Naive B cell (primary cell): ENCODE measurements around the gene ADAMTS17. TPM values are rescaled to one million over a fixed set of nuclear protein-coding genes. Genes with fewer than 3 reads are reported as not detected.
A peak's percentile ranks its signal among the peaks of the same experiment; 100 is the strongest.

Source experiments
- ATAC-seq, 2 donors: fragments of 150-1000 bp; cut with Tn5 transposase; 2 replicates each; pipeline ENCODE4 v1.10.0; 2021; ENCODE audit warnings: low read depth in 2 of 2, mild to moderate bottlenecking in 2 of 2, moderate library complexity in 2 of 2
- DNase-seq: peaks from one replicate; pipeline ENCODE4 v3.0.0; 2022
- H3K27ac Mint-ChIP-seq, 6 donors: one replicate each; pipeline ENCODE4 v1.8.0; 2020 to 2022; ENCODE audit warnings: mild to moderate bottlenecking in 6 of 6, mixed read lengths in 6 of 6, moderate library complexity in 5 of 6, inconsistent platforms in 2 of 6
- H3K27me3 Mint-ChIP-seq, 3 donors: one replicate each; pipeline ENCODE4 v1.8.0; 2021 to 2022; ENCODE audit warnings: mixed read lengths in 3 of 3, mild to moderate bottlenecking in 1 of 3
- H3K36me3 Mint-ChIP-seq, 2 donors: one replicate each; pipeline ENCODE4 v1.8.0; 2020 to 2022; ENCODE audit warnings: mixed read lengths in 2 of 2, inconsistent platforms in 1 of 2, mild to moderate bottlenecking in 1 of 2
- H3K4me1 Mint-ChIP-seq, 3 donors: one replicate each; pipeline ENCODE4 v1.8.0; 2020 to 2022; ENCODE audit warnings: mixed read lengths in 3 of 3, inconsistent platforms in 1 of 3, mild to moderate bottlenecking in 1 of 3, moderate library complexity in 1 of 3
- H3K4me3 Mint-ChIP-seq, 8 donors: one replicate each; pipeline ENCODE4 v1.8.0; 2020 to 2022; ENCODE audit warnings: mild to moderate bottlenecking in 8 of 8, mixed read lengths in 8 of 8, moderate library complexity in 8 of 8, inconsistent platforms in 2 of 8
- H3K9me3 Mint-ChIP-seq, 7 donors: one replicate each; pipeline ENCODE4 v1.8.0; 2020 to 2022; ENCODE audit warnings: mixed read lengths in 7 of 7, mild to moderate bottlenecking in 5 of 7, inconsistent platforms in 2 of 7, moderate library complexity in 1 of 7
- polyA plus RNA-seq, 6 donors: library from polyadenylated mRNA; unstranded; fragments of 300-500 nt; fragmentation: Illumina TruSeq; gene quantifications; one replicate each; pipeline ENCODE4 v1.2.3, GENCODE V29; 2021; ENCODE audit warnings: low read depth in 6 of 6

The ADAMTS17 gene
- polyA plus RNA-seq, 6 donors from 2014 or later = not detected

- Mint-ChIP-seq H3K4me3 (no peak overlapping the region), H3K36me3 (no peaks in the 10 kb centered on the region), H3K27me3 (peaks cover 0 to 5% (median 0%) of the 10 kb centered on the region in 3 donors), H3K4me1 (peaks cover 0 to 4% (median 0%) of the 10 kb centered on the region in 3 donors), H3K9me3 (no peaks in the 10 kb centered on the region), H3K27ac (no peak overlapping the region)
- no peak for DNase-seq
- no peak for ATAC-seq
Observed at GRCh38 chr15:100193277-100193860, 148.4 kb downstream of the ADAMTS17 start.

- peaks cover 0 to 7% (median 0%) of the 10 kb centered on the region in 3 donors for H3K4me1 Mint-ChIP-seq
- H3K36me3 Mint-ChIP-seq = no peaks in the 10 kb centered on the region
- no peak overlapping the region for H3K4me3 Mint-ChIP-seq
- H3K27ac Mint-ChIP-seq = no peak overlapping the region
- DNase-seq = no peak
- no peak for ATAC-seq
- no peaks in the 10 kb centered on the region for H3K9me3 Mint-ChIP-seq
- peaks cover 0 to 5% (median 0%) of the 10 kb centered on the region in 3 donors for H3K27me3 Mint-ChIP-seq
Observed at GRCh38 chr15:100192097-100193080, 149.4 kb downstream of the ADAMTS17 start.

DNA sequence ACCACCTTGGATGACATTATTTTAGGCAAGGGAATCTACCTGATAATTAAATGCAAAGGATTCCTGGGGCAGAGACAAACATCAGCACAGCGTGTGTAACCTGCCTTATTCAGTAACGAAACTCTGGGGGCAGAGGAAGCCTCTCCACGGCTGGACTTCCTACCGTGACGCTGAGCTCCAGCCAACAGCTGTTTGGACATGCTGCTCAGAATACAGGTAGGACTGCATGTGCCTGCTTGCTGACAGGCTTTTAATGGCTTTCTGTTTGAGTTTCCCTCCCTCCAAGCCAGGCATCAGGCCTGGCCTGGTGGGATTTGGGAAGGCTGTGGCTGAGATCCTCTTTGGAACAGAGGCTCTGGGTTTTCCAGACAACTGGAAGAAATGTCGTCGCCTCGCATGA lies 150.6 kb downstream of the ADAMTS17 start:
- Mint-ChIP-seq H3K4me3 (no peak overlapping the region), H3K27ac (no peak overlapping the region), H3K27me3 (no peaks in the 10 kb centered on the region), H3K4me1 (peaks cover 0 to 7% (median 0%) of the 10 kb centered on the region in 3 donors), H3K36me3 (no peaks in the 10 kb centered on the region), H3K9me3 (peaks cover 0 to 2% (median 0%) of the 10 kb centered on the region in 7 donors)
- DNase-seq (no peak), ATAC-seq (no peak)

- Mint-ChIP-seq H3K4me3 (no peak overlapping the region), H3K4me1 (peaks cover 0 to 7% (median 0%) of the 10 kb centered on the region in 3 donors), H3K27me3 (no peaks in the 10 kb centered on the region), H3K36me3 (no peaks in the 10 kb centered on the region), H3K9me3 (peaks cover 0 to 2% (median 0%) of the 10 kb centered on the region in 7 donors), H3K27ac (no peak overlapping the region)
- ATAC-seq (no peak), DNase-seq (no peak)
Observed at GRCh38 chr15:100190675-100191074, 151.1 kb downstream of the ADAMTS17 start.

DNA sequence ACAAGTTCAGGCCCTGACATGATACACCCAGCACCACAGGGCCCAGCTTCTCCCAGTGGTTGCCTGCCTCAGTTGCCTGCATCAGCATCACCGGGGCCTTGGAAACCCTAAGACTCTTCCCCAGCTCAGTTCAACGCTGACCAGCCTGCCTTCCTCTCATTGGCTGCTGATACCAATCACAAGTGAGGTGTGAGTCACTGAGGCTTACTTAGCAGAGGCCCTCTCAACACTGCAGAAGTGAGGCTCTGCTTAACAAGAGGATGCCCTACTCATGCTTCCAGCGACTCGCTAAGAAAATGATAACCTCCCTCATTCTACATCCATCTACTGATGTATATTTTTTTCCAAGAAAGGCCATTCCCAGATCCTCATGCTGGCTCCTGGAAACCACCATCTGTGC lies 151.9 kb downstream of the ADAMTS17 start:
- Mint-ChIP-seq H3K9me3 (peaks cover 0 to 2% (median 0%) of the 10 kb centered on the region in 7 donors), H3K27me3 (peaks cover under 1 to 5% (median 4%) of the 10 kb centered on the region in 3 donors), H3K4me1 (peaks cover 0 to 7% (median 0%) of the 10 kb centered on the region in 3 donors), H3K36me3 (no peaks in the 10 kb centered on the region), H3K4me3 (no peak overlapping the region), H3K27ac (no peak overlapping the region)
- ATAC-seq = no peak
- no peak for DNase-seq

GRCh38 chr15:100189319-100189718 lies 152.5 kb downstream of the ADAMTS17 start:
- no peaks in the 10 kb centered on the region for H3K36me3 Mint-ChIP-seq
- H3K4me3 Mint-ChIP-seq = no peak overlapping the region
- peaks cover 0 to 7% (median 0%) of the 10 kb centered on the region in 3 donors for H3K4me1 Mint-ChIP-seq
- H3K27me3 Mint-ChIP-seq = peaks cover 5 to 9% (median 5%) of the 10 kb centered on the region in 3 donors
- DNase-seq = no peak
- H3K9me3 Mint-ChIP-seq = peaks cover 0 to 2% (median 0%) of the 10 kb centered on the region in 7 donors
- ATAC-seq = no peak
- no peak overlapping the region for H3K27ac Mint-ChIP-seq

DNA sequence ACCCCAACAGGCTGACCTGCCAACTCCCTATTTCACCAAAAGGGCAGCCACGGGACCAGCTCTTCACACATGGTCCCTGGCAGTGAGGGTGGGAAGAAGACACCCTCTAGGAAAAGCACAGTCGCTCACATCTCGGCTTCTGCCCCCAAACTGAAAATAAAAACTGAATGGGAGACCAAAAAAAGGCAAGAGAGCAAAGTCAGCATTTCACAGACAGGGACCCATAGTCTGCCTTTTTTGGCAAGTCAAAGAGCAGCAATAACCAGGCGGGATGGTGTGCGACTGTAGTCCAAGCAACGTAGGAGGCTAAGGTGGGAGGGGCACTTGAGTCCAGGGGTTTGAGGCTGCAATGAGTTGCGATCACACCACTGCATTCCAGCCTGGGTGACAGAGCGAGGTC lies 154.1 kb downstream of the ADAMTS17 start:
- no peak for ATAC-seq
- H3K9me3 Mint-ChIP-seq = peaks cover 0 to 2% (median 0%) of the 10 kb centered on the region in 7 donors
- DNase-seq = no peak
- H3K4me3 Mint-ChIP-seq = peak overlapping the region in 2 of 8 donors; percentile 25 to 64
- H3K4me1 Mint-ChIP-seq = peaks cover 0 to 7% (median 0%) of the 10 kb centered on the region in 3 donors
- H3K27ac Mint-ChIP-seq = no peak overlapping the region
- no peaks in the 10 kb centered on the region for H3K36me3 Mint-ChIP-seq
- peaks cover 5 to 9% (median 5%) of the 10 kb centered on the region in 3 donors for H3K27me3 Mint-ChIP-seq

- peaks cover 5 to 9% (median 5%) of the 10 kb centered on the region in 3 donors for H3K27me3 Mint-ChIP-seq
- ATAC-seq (no peak), DNase-seq (no peak)
- no peak overlapping the region for H3K27ac Mint-ChIP-seq
- H3K9me3 Mint-ChIP-seq = peaks cover 0 to 3% (median 1%) of the 10 kb centered on the region in 7 donors
- H3K36me3 Mint-ChIP-seq = no peaks in the 10 kb centered on the region
- no peak overlapping the region for H3K4me3 Mint-ChIP-seq
- peaks cover 0 to 7% (median 0%) of the 10 kb centered on the region in 3 donors for H3K4me1 Mint-ChIP-seq
Observed at GRCh38 chr15:100186960-100187359, 154.8 kb downstream of the ADAMTS17 start.

DNA sequence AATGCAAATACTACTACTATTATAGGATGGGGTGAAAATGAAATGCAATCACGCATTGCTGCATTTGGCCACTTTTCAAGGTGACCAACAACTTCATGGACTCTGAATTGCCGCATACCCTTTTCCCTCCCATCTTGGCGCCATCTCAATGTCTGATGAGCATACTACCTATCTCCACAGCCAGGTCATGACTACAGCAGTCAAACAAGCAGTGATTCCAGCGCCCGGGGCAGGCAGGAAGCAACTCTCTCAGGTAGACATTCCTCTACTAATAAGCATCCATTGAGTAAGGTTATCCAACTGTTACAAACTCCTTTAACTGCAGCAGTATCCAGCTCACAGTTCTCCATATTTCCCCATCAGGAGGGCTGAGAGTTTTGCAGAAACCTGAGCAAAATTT lies 155.4 kb downstream of the ADAMTS17 start:
- H3K9me3 Mint-ChIP-seq = peaks cover 0 to 4% (median 2%) of the 10 kb centered on the region in 7 donors
- peaks cover 5 to 9% (median 5%) of the 10 kb centered on the region in 3 donors for H3K27me3 Mint-ChIP-seq
- DNase-seq (no peak), ATAC-seq (no peak)
- no peak overlapping the region for H3K4me3 Mint-ChIP-seq
- no peak overlapping the region for H3K27ac Mint-ChIP-seq
- peaks cover 0 to 7% (median 0%) of the 10 kb centered on the region in 3 donors for H3K4me1 Mint-ChIP-seq
- H3K36me3 Mint-ChIP-seq = no peaks in the 10 kb centered on the region

DNA sequence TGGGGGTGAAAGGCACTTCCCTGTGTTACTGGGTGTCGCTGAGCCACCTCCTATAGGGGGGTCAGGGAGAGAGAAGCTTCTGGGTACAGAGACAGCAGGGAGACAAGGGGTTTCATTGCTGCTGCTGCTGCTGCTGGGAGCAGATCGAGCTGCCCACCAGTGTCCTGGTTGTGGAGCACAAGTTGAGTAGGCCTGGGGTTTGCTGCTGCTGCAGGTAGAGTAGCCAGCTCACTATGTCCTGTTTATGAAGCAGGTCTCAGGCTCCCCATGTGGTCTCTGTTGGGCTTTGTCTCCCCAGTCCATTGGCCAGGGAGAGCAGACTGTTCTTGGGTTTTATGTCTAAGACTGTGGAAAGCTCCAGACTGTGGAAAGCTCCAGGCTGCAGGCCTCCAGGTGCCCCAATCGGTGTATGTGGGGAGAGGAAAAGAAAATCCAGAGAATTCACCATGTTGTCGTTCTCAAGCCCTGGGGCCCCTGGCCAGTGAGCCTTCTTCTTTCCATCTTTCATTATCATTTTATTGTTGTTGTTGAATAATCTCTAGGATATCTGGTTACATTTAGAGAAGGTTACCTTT lies 157.8 kb downstream of the ADAMTS17 start:
- Mint-ChIP-seq H3K4me1 (peaks cover 0 to 3% (median 0%) of the 10 kb centered on the region in 3 donors), H3K27me3 (peaks cover 5 to 9% (median 5%) of the 10 kb centered on the region in 3 donors), H3K4me3 (no peak overlapping the region), H3K27ac (no peak overlapping the region), H3K36me3 (no peaks in the 10 kb centered on the region), H3K9me3 (peaks cover 0 to 5% (median 2%) of the 10 kb centered on the region in 7 donors)
- ATAC-seq (no peak), DNase-seq (no peak)

- no peak overlapping the region for H3K4me3 Mint-ChIP-seq
- DNase-seq (no peak), ATAC-seq (no peak)
- H3K27ac Mint-ChIP-seq = no peak overlapping the region
- peaks cover 0 to 4% (median 2%) of the 10 kb centered on the region in 7 donors for H3K9me3 Mint-ChIP-seq
- H3K4me1 Mint-ChIP-seq = no peaks in the 10 kb centered on the region
- peaks cover 5 to 9% (median 5%) of the 10 kb centered on the region in 3 donors for H3K27me3 Mint-ChIP-seq
- no peaks in the 10 kb centered on the region for H3K36me3 Mint-ChIP-seq
Observed at GRCh38 chr15:100180921-100181320, 160.9 kb downstream of the ADAMTS17 start.

- no peak for DNase-seq
- H3K27me3 Mint-ChIP-seq = no peaks in the 10 kb centered on the region
- H3K4me1 Mint-ChIP-seq = no peaks in the 10 kb centered on the region
- H3K4me3 Mint-ChIP-seq = no peak overlapping the region
- H3K36me3 Mint-ChIP-seq = no peaks in the 10 kb centered on the region
- peaks cover 0 to 10% (median 0%) of the 10 kb centered on the region in 7 donors for H3K9me3 Mint-ChIP-seq
- no peak for ATAC-seq
- H3K27ac Mint-ChIP-seq = no peak overlapping the region
Observed at GRCh38 chr15:100175406-100176114, 166.2 kb downstream of the ADAMTS17 start.

DNA sequence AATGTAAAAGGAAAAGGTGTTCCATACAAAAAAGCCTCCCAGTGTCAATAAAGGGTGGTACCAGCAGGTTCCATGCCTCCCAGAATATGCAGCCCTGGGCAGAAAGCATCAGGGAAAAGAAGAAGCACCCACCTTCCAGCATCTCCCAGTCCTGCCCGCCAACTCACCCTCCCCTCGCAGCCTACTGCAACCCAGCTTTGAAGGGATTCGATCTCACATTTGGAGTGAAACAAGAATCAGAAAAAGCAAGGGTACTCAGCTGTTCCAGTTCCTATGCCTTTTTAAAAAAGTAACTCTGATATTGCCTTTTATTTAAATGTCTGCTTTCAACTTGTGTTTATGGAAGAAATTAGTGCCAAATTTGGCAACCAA lies 166.9 kb downstream of the ADAMTS17 start:
- H3K36me3 Mint-ChIP-seq = no peaks in the 10 kb centered on the region
- H3K9me3 Mint-ChIP-seq = peaks cover 0 to 10% (median 0%) of the 10 kb centered on the region in 7 donors
- no peak overlapping the region for H3K4me3 Mint-ChIP-seq
- H3K27ac Mint-ChIP-seq = no peak overlapping the region
- ATAC-seq (no peak), DNase-seq (no peak)
- H3K27me3 Mint-ChIP-seq = no peaks in the 10 kb centered on the region
- no peaks in the 10 kb centered on the region for H3K4me1 Mint-ChIP-seq
